ENCODE data around the gene CHD2. TPM values are rescaled to one million over a fixed set of nuclear protein-coding genes. Genes with fewer than 3 reads are reported as not detected.

The CHD2 gene
- total RNA-seq, 2 experiments from 2014 or later = 164 to 185 TPM

DNA sequence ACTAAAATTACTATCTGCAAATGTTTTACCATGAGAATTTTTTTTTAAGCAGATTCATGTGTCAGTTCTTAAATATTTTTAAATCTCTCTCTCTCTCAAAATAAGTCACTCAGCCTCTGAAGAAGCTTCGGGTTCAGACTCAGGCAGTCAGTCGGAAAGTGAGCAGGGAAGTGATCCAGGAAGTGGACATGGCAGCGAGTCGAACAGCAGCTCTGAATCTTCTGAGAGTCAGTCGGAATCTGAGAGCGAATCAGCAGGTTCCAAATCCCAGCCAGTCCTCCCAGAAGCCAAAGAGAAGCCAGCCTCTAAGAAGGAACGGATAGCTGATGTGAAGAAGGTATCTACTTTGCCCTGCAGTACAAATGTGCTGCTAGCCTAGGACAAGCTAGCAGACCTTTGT lies 24.1 kb downstream of the CHD2 start:
- CTCF ChIA-PET = interaction anchor here (0.8 to 2.2 kb wide), 5 partner anchors 10 to 127 kb away, joined by 3 to 10 read pairs (median 4); no protein-coding TSS in a partner anchor
- Mint-ChIP-seq H3K9me3 (no peaks in the 10 kb centered on the region), H3K27me3 (ENCODE audit: low read depth) (no peaks in the 10 kb centered on the region), H3K4me1 (ENCODE audit: low read depth) (peaks cover 90% of the 10 kb centered on the region), H3K36me3 (ENCODE audit: low read depth) (peaks cover 77% of the 10 kb centered on the region), H3K27ac (peak overlapping the region; percentile 72), H3K4me3 (no peak overlapping the region)
- intact Hi-C loops (cut with micrococcal nuclease) = loop anchor here (5.0 kb wide), 1 partner anchor 297 kb away; no protein-coding TSS in a partner anchor
- no peak for DNase-seq

DNA sequence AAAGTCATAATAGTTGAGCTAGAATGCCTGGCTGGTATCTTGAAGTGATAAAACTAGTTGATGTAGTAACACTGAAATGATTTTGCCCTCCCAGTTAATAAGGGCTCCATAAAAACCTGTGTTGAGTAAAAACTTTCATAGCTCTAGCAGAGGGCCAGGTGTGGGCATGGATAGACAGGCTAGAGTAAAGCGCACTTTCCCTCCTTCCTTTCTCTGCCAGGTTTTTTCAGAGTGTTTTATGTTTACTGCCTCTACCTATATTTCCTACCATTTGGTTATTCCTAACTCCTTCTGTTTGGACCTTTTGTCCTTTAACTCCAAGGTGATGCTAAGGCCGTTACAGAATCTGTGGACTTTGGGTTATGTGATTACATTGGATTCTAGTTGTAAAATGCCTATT lies 25.3 kb downstream of the CHD2 start:
- Mint-ChIP-seq H3K36me3 (ENCODE audit: low read depth) (peaks cover 76% of the 10 kb centered on the region), H3K27me3 (ENCODE audit: low read depth) (no peaks in the 10 kb centered on the region), H3K4me1 (ENCODE audit: low read depth) (peaks cover 79% of the 10 kb centered on the region), H3K27ac (peak overlapping the region; percentile 17), H3K4me3 (no peak overlapping the region), H3K9me3 (no peaks in the 10 kb centered on the region)
- no peak for DNase-seq
- intact Hi-C loops (cut with micrococcal nuclease) = loop anchor here (5.0 kb wide), 1 partner anchor 608 kb away; no protein-coding TSS in a partner anchor
- CTCF ChIA-PET = interaction anchor here (0.5 to 2.2 kb wide), 5 partner anchors 11 to 234 kb away, joined by 3 to 10 read pairs (median 6); no protein-coding TSS in a partner anchor

DNA sequence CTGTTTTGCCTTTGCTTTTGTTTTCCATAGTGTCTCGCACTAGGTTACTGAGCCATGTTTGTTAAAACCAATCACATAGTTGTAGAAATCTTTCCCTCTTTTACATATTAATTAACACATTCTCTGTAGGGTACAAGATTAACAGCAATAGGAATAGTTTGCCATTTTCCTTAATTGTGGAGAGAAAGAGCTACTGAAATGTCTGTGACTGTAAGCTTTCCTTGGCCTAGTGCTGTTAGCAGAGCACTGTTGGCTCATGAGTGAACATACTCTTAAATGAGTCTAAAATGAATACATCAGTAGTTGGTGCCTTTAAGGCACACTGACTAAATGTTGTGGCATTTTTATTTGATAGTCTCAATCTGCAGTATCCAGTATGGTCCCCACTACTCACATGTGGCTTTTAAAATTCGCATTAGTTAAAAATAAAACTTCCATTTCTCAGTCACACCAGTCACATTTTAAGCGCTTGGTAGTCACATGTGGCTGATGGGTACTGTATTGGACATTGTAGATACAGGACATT lies 28.2 kb downstream of the CHD2 start:
- Mint-ChIP-seq H3K36me3 (ENCODE audit: low read depth) (peaks cover 70% of the 10 kb centered on the region), H3K27me3 (ENCODE audit: low read depth) (no peaks in the 10 kb centered on the region), H3K27ac (peak overlapping the region; percentile 2), H3K4me3 (no peak overlapping the region), H3K4me1 (ENCODE audit: low read depth) (peaks cover 52% of the 10 kb centered on the region), H3K9me3 (no peaks in the 10 kb centered on the region)
- no peak for DNase-seq
- CTCF ChIA-PET = interaction anchor here (0.8 to 1.4 kb wide), 5 partner anchors 9 to 159 kb away, joined by 3 to 8 read pairs (median 3); no protein-coding TSS in a partner anchor
- intact Hi-C loops (cut with micrococcal nuclease) = loop anchor here (5.0 kb wide), 1 partner anchor 611 kb away; no protein-coding TSS in a partner anchor

DNA sequence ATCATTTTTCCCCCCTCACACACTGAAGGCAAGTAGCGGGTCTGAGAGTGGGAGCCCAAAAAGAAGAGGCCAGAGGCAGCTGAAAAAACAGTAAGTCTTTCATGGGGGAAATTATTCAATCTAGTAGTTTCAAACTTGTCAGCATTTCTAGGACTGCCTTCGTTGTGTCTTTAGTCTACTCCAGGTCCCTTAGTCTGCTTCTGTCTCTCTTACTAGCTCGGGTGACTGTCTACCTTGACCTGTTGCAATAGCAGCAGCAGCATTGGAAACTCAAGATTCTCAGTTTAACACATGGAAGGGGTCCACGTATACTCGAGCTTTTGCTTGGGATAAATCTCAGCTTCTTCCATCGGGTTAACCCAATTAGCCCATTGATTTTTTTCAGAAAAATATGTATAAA lies 28.9 kb downstream of the CHD2 start:
- intact Hi-C loops (cut with micrococcal nuclease) = loop anchor here (5.0 kb wide), 1 partner anchor 612 kb away; no protein-coding TSS in a partner anchor
- no peaks in the 10 kb centered on the region for H3K9me3 Mint-ChIP-seq
- DNase-seq = no peak
- H3K36me3 Mint-ChIP-seq (ENCODE audit: low read depth) = peaks cover 72% of the 10 kb centered on the region
- CTCF ChIA-PET = interaction anchor here (0.9 to 1.4 kb wide), 4 partner anchors 8 to 159 kb away, joined by 3 to 5 read pairs (median 4); no protein-coding TSS in a partner anchor
- H3K27me3 Mint-ChIP-seq (ENCODE audit: low read depth) = no peaks in the 10 kb centered on the region
- H3K27ac Mint-ChIP-seq = peak overlapping the region; percentile 2
- no peak overlapping the region for H3K4me3 Mint-ChIP-seq
- peaks cover 51% of the 10 kb centered on the region for H3K4me1 Mint-ChIP-seq (ENCODE audit: low read depth)

DNA sequence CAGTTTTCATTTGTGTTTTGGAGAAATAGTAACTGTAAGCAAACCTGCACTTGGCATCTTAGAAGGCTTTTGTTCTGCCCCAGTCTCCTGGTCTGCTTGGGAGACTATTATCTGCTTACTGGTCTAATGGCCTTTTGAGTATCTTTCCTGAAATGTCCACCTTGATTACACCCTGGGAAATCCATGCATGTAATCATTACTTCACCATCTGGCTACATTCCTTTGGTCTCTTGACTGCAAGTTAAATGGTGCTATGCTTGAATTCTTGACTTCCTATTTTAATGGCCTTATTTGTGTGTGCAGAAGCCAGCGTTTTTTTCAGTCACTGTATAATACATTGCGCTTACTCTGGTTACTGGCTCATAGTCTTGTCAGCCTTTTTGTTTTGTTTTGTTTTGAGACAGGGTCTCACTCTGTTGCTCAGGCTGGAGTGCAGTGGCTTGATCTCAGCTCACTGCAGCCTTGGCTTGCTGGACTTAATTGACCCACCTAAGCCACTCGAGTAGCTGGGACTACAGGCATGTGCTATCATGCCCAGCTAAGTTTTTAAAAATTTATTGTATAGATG lies 30.0 kb downstream of the CHD2 start:
- intact Hi-C loops (cut with micrococcal nuclease) = no loop called here
- no peak for DNase-seq
- CTCF ChIA-PET = interaction anchor here (0.9 kb wide), 1 partner anchor 132 kb away, joined by 4 read pairs; no protein-coding TSS in a partner anchor
- Mint-ChIP-seq H3K9me3 (no peaks in the 10 kb centered on the region), H3K36me3 (ENCODE audit: low read depth) (peaks cover 71% of the 10 kb centered on the region), H3K4me1 (ENCODE audit: low read depth) (peaks cover 52% of the 10 kb centered on the region), H3K4me3 (no peak overlapping the region), H3K27me3 (ENCODE audit: low read depth) (no peaks in the 10 kb centered on the region), H3K27ac (no peak overlapping the region)

DNA sequence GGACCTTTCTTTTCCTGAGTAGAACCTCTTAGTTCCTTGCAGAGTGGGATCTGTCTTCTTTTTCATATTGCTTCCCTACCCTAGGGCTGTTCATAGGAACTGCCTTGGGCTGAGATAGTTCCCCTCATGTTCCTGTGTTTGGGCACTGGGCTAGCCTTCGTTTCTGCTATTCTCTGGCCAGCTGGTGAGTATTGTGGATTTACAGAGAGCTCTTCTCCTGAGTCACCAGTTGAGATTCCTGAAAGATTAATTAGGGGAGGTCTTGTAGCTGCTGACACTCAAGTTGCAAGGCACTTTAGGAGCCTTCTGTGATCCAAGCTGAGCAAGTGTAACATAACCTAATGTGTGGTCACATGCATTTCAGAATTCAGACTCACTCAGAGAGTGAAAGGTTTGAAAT lies 30.7 kb downstream of the CHD2 start:
- Mint-ChIP-seq H3K27me3 (ENCODE audit: low read depth) (no peaks in the 10 kb centered on the region), H3K4me3 (no peak overlapping the region), H3K27ac (peak overlapping the region; percentile 62), H3K4me1 (ENCODE audit: low read depth) (peaks cover 53% of the 10 kb centered on the region), H3K36me3 (ENCODE audit: low read depth) (peaks cover 72% of the 10 kb centered on the region), H3K9me3 (no peaks in the 10 kb centered on the region)
- DNase-seq = no peak
- CTCF ChIA-PET = no interaction called here
- intact Hi-C loops (cut with micrococcal nuclease) = no loop called here

DNA sequence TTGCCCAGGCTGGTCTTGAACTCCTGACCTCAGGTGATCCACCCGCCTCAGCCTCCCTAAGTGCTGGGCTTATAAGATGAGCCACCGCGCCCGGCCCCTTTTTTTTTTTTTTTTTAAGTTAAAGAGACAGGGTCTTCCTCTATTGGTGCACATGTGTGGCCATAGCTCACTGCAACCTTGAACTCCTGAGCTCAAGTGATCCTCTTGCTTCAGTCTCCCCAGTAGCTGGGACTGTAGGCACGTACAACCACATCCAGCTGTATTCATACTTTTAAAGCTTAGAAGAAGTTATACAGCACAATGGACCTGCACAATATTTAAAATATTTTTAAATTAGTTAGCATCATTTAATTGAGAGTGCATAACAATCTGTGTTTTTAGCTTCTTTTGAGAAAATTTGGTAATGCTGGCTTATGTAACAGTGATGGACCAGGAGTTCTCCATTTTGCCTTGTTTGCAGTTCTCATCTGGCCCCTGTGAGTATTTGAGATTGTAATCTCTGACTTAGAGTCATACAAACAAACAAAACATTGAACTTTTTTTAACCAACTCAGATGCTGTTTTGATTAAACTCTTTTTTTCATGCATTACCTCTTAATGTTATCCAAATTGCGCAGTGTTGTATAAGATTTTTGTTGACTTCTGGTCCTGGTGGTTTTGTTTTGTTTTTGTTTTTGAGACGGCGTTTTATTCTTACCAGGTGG lies 33.0 kb downstream of the CHD2 start:
- no peaks in the 10 kb centered on the region for H3K27me3 Mint-ChIP-seq (ENCODE audit: low read depth)
- H3K4me3 Mint-ChIP-seq = no peak overlapping the region
- no peak for DNase-seq
- CTCF ChIA-PET = interaction anchor here (0.6 to 1.5 kb wide), 5 partner anchors 10 to 136 kb away, joined by 3 to 5 read pairs (median 4); no protein-coding TSS in a partner anchor
- no peaks in the 10 kb centered on the region for H3K9me3 Mint-ChIP-seq
- H3K4me1 Mint-ChIP-seq (ENCODE audit: low read depth) = peaks cover 51% of the 10 kb centered on the region
- H3K36me3 Mint-ChIP-seq (ENCODE audit: low read depth) = peaks cover 64% of the 10 kb centered on the region
- intact Hi-C loops (cut with micrococcal nuclease) = no loop called here
- peak overlapping the region; percentile 54 for H3K27ac Mint-ChIP-seq

DNA sequence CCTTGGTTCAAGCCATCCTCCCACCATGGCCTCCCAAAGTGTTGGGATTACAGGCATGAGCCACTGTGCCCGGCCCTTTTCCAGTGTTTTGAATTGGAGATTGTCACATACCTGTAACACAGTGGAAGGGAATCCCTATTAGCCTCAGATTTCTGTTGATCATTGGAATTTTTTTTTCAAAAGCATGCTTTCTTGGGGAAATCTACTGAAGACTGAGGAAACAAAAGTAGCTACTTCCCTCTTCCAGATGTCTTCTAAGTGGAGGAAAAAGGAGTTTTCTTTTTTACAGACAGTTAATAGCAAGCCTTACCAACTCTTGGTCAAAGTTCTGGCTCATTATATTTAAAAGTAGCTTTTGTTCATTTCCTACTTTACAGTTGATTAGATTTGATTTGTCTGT lies 33.7 kb downstream of the CHD2 start:
- no peaks in the 10 kb centered on the region for H3K27me3 Mint-ChIP-seq (ENCODE audit: low read depth)
- peaks cover 43% of the 10 kb centered on the region for H3K4me1 Mint-ChIP-seq (ENCODE audit: low read depth)
- H3K27ac Mint-ChIP-seq = no peak overlapping the region
- no peak overlapping the region for H3K4me3 Mint-ChIP-seq
- intact Hi-C loops (cut with micrococcal nuclease) = no loop called here
- CTCF ChIA-PET = interaction anchor here (1.1 kb wide), 1 partner anchor 9 kb away, joined by 4 read pairs; no protein-coding TSS in a partner anchor
- H3K36me3 Mint-ChIP-seq (ENCODE audit: low read depth) = peaks cover 60% of the 10 kb centered on the region
- no peaks in the 10 kb centered on the region for H3K9me3 Mint-ChIP-seq
- DNase-seq = no peak

DNA sequence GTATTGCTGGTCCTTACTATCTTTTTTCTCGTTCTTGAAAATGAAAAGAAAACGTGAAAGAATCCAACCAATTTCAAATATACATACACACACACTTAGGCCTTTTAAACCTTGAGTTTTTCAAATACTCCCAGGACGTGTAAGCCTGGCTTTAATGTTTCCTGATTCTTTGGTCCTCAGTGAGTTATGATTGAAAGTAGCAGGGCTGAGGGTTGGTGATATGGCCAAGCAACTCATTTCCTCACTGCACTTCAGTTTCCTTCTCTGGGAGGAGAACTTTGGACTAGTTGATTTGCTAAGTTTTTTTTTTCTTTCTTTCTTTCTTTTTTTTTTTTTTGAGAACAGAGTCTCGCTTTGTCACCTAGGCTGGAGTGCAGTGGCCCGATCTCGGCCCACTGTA lies 34.6 kb downstream of the CHD2 start:
- Mint-ChIP-seq H3K27me3 (ENCODE audit: low read depth) (no peaks in the 10 kb centered on the region), H3K27ac (no peak overlapping the region), H3K4me3 (no peak overlapping the region), H3K36me3 (ENCODE audit: low read depth) (peaks cover 64% of the 10 kb centered on the region), H3K4me1 (ENCODE audit: low read depth) (peaks cover 41% of the 10 kb centered on the region), H3K9me3 (no peaks in the 10 kb centered on the region)
- CTCF ChIA-PET = no interaction called here
- no peak for DNase-seq
- intact Hi-C loops (cut with micrococcal nuclease) = no loop called here

DNA sequence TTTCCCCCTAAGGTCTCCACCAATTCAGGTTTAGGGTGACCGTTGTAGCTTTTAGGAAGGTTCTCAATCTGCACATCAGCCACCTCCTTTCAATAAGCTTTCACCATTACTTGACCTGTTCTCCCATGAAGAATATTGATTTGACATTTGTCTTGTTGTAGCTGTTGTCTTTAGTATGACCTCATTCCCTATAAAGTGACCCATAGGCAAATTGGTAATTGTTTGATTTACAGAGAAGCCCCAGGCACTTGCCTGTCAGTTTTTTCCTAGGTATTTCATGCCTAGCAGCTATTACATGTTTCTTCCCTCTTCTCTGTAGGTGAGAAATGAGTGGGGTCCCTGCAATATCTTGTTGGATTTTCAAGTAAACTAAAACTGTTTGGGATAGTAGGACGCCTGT lies 36.0 kb downstream of the CHD2 start:
- CTCF ChIA-PET = interaction anchor here (0.9 to 1.7 kb wide), 3 partner anchors 7 to 139 kb away, joined by 5 to 6 read pairs (median 6); no protein-coding TSS in a partner anchor
- DNase-seq = no peak
- no peaks in the 10 kb centered on the region for H3K9me3 Mint-ChIP-seq
- no peaks in the 10 kb centered on the region for H3K27me3 Mint-ChIP-seq (ENCODE audit: low read depth)
- H3K4me1 Mint-ChIP-seq (ENCODE audit: low read depth) = peaks cover 44% of the 10 kb centered on the region
- no peak overlapping the region for H3K4me3 Mint-ChIP-seq
- peak overlapping the region; percentile 15 for H3K27ac Mint-ChIP-seq
- H3K36me3 Mint-ChIP-seq (ENCODE audit: low read depth) = peaks cover 61% of the 10 kb centered on the region
- intact Hi-C loops (cut with micrococcal nuclease) = no loop called here

DNA sequence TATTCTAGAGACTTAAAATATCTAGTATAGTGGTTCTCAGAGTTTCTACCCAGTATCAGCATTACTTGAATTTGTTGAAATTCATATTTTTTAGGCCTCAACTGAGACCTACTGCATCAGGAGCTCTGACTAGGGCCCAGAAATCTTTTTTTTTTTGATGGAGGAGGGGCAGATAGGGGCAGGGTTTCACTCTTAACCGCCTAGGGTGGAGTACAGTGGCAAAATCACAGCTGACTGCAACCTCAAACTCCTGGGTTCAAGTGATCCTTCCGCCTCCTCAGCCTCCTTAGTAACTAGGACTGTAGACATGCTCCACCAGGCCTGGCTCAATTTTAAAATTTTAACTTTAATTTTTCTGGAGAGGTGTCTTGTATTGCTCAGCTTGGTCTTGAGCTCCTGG lies 36.6 kb downstream of the CHD2 start:
- H3K4me3 Mint-ChIP-seq = no peak overlapping the region

DNA sequence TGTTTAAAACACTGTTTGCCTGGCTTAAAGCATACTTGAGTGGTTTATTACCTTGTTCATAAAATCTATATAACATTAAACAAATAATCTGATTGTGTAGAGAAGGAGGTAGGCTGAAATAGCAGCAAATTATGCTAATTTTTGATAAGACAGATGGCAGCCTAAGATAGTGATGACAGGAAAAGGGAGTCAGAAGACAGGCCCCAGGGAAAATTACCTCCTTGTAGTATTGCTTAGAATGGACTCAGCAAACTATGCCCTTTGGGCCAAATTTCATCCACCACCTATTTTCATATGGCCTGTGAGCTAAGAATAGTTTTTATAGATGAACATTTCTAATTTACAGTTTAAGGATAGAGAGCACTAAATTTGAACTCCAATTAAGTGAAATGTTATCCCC lies 37.8 kb downstream of the CHD2 start:
- CTCF ChIA-PET = interaction anchor here (0.9 to 1.7 kb wide), 3 partner anchors 9 to 74 kb away, joined by 3 to 5 read pairs (median 4); no protein-coding TSS in a partner anchor
- DNase-seq = no peak
- Mint-ChIP-seq H3K36me3 (ENCODE audit: low read depth) (peaks cover 71% of the 10 kb centered on the region), H3K27me3 (ENCODE audit: low read depth) (no peaks in the 10 kb centered on the region), H3K4me3 (no peak overlapping the region), H3K4me1 (ENCODE audit: low read depth) (peaks cover 56% of the 10 kb centered on the region), H3K27ac (no peak overlapping the region), H3K9me3 (no peaks in the 10 kb centered on the region)
- intact Hi-C loops (cut with micrococcal nuclease) = no loop called here

More for the DNA sequence above, 36.6 kb downstream of the CHD2 start:
- peaks cover 47% of the 10 kb centered on the region for H3K4me1 Mint-ChIP-seq (ENCODE audit: low read depth)
- peaks cover 62% of the 10 kb centered on the region for H3K36me3 Mint-ChIP-seq (ENCODE audit: low read depth)
- no peak overlapping the region for H3K27ac Mint-ChIP-seq
- H3K27me3 Mint-ChIP-seq (ENCODE audit: low read depth) = no peaks in the 10 kb centered on the region
- intact Hi-C loops (cut with micrococcal nuclease) = no loop called here
- no peaks in the 10 kb centered on the region for H3K9me3 Mint-ChIP-seq
- DNase-seq = no peak
- CTCF ChIA-PET = interaction anchor here (0.8 to 1.7 kb wide), 5 partner anchors 8 to 415 kb away, joined by 3 to 6 read pairs (median 5); no protein-coding TSS in a partner anchor

All from activated naive CD4-positive, alpha-beta T cell treated with anti-CD3 and anti-CD28 coated beads for 36 hours (primary cell).